ENCODE measurements around the gene GLTPD2.

Gene GLTPD2

DNA sequence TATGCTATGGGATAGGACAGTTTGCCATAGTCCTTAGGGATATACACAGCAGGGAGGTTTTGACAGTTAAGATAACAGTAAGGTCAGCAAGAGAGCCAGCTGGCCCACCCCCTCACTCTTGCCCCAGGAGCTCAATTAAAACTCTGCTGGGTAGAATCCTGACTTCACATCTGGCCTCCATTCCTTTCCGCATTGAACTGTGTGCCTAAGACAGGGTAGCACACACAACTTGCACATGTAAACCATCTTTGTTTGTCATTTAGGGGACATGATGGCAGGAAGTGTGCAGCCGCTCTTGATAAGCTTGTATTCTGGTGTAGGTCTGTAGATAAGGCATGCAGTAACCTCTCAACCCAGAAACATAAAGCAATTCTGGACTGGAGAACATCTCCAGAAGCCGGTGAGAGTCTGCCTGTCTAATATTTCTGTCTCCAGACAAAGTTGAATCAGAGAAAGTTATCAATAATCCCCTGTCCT lies 49.6 kb downstream of the GLTPD2 start:
- Histone ChIP-seq H3K9me3 (ENCODE audit: control insufficient read depth in 1 of 2, low read length in 2 of 2) (no peaks in the 10 kb centered on the region), H3K27ac (ENCODE audit: low read depth, low read length) (no peak overlapping the region), H3K36me3 (ENCODE audit: control insufficient read depth in 1 of 2, insufficient read depth in 2 of 2, low read length in 2 of 2) (peaks cover 4 to 15% of the 10 kb centered on the region in 2 donors), H3K9ac (ENCODE audit: low read depth in 1 of 2, low read length in 2 of 2) (no peak overlapping the region), H3K4me1 (ENCODE audit: control insufficient read depth in 1 of 2, insufficient read depth in 2 of 2, low read length in 2 of 2) (peaks cover 47 to 59% of the 10 kb centered on the region in 2 donors), H3K27me3 (ENCODE audit: control insufficient read depth in 1 of 2, insufficient read depth in 2 of 2, low read length in 2 of 2) (no peaks in the 10 kb centered on the region), H3K4me3 (ENCODE audit: low read depth in 1 of 2, low read length in 2 of 2) (no peak overlapping the region)

DNA sequence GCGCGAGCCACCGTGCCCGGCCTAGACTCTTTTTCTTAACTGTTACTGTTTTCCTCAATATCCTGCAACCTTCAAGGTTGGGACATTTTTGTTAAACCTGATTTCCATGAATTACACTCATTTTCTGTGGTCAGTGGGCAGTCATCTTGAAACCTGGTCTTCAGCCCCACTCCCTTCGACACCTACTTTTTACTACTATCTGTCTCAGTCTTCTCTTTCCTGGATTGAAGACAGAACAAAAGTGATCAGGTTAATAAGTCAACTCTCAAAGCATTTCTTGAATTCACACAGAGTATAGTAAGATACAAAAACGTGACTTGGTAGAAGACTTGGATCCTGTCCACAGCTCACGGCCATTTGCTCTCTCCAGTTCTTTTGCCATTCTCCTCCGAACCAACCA lies 50.5 kb downstream of the GLTPD2 start:
- Histone ChIP-seq H3K4me3 (ENCODE audit: low read depth in 1 of 2, low read length in 2 of 2) (no peak overlapping the region), H3K4me1 (ENCODE audit: control insufficient read depth in 1 of 2, insufficient read depth in 2 of 2, low read length in 2 of 2) (peaks cover 46 to 57% of the 10 kb centered on the region in 2 donors), H3K9ac (ENCODE audit: low read depth in 1 of 2, low read length in 2 of 2) (no peak overlapping the region)

More for the DNA sequence above, 50.5 kb downstream of the GLTPD2 start:
- no peaks in the 10 kb centered on the region for H3K27me3 ChIP-seq (ENCODE audit: control insufficient read depth in 1 of 2, insufficient read depth in 2 of 2, low read length in 2 of 2)
- H3K36me3 ChIP-seq (ENCODE audit: control insufficient read depth in 1 of 2, insufficient read depth in 2 of 2, low read length in 2 of 2): peaks cover 4 to 15% of the 10 kb centered on the region in 2 donors
- no peak overlapping the region for H3K27ac ChIP-seq (ENCODE audit: low read depth, low read length)
- H3K9me3 ChIP-seq (ENCODE audit: control insufficient read depth in 1 of 2, low read length in 2 of 2): no peaks in the 10 kb centered on the region

Data from duodenal mucosa (tissue), 2 donors.